GM18505 (cell line): Measurements from ENCODE around the gene TTC23.

Source experiments
- ATAC-seq: cut with Tn5 transposase; IDR thresholded peaks from one replicate; pipeline ENCODE4 v1.9.1; 2021; ENCODE audit not compliant: unreplicated experiment
- POLR2A ChIP-seq: IDR thresholded peaks from 4 replicates; pipeline ENCODE4 v1.6.1; 2011; ENCODE audit warnings: borderline replicate concordance; ENCODE audit not compliant: insufficient read depth, insufficient read length; ENCODE audit errors: extremely low read depth

The TTC23 gene

DNA sequence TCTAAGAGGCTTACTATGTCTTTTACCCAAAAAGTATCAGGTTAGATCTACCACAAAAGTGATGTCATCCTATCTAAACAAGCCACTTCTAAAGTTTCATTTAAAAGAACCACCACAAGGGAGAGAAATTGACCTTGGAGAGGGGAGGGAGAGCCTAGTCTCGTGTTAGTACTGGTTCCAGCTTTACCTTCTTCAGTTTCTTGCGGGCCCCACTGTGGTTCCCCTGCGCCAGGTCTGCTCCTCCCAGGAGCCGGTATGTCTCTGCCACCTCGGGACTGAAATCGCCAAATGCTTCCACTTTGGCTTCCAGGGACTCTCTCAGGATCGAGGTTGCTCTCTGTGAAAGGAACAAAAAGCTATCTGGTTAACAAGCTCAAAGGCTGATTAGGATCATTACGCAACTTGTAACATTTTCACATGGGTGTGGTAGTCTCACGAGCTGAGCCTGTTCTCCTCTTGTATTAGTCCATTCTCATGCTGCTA, 93.4 kb downstream of the TTC23 start:
- no peak for ATAC-seq

DNA sequence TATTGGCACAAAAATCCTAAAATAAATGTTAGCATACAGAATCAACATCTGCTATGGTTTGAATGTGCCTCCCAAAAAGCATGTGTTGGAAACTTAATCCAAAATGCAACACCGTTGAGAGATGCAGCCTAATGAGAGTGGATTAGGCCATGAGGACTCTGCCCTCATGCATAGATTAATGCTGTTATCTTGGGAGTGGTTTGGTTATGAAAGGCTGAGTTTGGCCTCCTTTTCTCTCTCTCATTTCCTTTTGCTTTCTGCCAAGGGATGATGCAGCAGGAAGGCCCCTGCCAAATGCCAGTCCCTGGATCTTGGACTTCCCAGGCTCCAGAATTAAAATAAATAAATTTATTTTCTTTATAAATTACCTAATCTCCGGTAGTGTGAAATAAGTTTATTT, 95.1 kb downstream of the TTC23 start:
- ATAC-seq: no peak

More for the DNA sequence above, 93.4 kb downstream of the TTC23 start:
- no peak for TF ChIP-seq POLR2A

DNA sequence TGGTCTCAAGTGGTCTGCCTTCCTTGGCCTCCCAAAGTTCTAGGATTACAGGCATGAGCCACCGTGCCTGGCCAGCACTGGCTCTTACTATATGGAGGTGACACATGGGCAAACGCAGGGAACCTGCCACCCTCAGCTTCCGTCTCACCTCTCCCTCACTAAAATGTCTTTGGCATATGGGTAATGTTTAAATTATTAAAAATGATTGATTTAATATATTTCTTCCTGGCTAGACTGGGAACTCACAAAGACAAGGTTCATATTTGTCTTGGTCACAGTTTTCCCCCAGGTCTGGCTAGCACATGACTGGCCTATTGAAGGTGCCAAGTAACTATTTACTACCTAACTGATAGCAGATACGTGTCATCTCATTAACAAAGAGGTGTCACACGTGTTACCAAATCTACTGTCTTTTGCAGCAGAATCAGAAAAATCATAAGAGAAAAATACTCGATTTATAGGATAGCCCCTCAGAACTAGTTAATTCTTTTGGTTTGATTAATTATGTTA, 96.3 kb downstream of the TTC23 start:
- TF ChIP-seq POLR2A: no peak
- no peak for ATAC-seq

More for the DNA sequence above, 95.1 kb downstream of the TTC23 start:
- no peak for TF ChIP-seq POLR2A

DNA sequence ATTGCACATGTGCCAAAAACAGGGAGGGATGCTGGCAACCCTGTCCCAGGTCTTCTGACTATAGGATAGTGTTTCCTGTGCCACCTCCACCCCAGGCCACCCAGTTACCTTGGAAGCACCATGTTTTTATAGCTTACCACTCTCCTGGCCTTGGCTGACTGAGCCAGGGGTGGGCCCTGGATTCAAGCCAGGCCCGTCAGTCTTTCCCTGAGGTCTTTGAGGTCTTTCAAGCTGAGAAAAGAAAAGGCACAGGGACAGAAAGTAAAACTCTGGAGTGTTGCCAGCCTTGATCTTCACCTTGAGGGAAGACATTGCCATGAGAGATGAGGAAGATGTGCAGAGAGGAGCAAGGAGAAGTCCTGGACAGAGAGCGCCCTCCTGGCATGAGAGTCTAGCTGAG, 98.2 kb downstream of the TTC23 start:
- TF ChIP-seq POLR2A: no peak
- ATAC-seq: no peak

DNA sequence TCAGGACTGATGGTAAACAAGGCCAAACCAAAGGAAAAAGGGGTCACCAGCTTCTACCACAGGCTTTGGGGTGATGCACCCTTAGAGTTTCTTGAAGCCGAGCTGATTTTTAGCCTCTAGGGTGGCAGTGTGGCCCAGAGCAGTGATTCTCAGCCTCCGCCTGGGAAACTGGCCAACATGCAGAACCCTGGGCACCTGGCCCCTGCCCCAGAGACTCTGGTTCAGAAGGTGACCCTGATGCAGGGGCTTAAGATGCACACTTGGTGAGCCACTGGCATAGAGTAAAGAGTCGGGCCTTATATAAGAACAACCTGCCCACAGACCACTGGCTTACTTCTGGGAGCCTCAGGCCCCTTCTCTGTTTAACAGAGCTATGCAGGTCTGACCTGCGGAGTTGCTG, 100.0 kb downstream of the TTC23 start:
- no peak for TF ChIP-seq POLR2A
- ATAC-seq: no peak

DNA sequence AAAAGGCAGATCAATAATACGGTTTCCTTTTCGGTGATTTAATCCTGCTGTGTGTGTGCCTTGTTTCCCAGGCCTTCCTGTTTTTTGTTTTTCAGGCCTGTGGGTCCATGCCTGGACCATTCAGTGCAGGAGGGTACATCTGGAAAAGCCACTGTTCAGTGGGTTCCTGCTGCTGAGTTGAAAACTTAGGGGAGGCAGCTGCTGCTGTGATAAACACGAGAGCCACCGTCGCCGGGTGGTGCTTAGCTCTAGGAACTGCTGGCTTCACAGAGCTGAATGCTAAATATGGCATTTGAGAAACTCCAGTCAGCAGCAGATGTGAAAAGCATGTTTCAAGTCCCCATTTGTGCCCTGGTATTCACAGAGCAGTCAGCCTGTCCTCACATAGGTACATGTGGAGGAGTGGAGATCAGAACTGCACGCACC, 100.5 kb downstream of the TTC23 start:
- no peak for ATAC-seq
- TF ChIP-seq POLR2A: no peak

DNA sequence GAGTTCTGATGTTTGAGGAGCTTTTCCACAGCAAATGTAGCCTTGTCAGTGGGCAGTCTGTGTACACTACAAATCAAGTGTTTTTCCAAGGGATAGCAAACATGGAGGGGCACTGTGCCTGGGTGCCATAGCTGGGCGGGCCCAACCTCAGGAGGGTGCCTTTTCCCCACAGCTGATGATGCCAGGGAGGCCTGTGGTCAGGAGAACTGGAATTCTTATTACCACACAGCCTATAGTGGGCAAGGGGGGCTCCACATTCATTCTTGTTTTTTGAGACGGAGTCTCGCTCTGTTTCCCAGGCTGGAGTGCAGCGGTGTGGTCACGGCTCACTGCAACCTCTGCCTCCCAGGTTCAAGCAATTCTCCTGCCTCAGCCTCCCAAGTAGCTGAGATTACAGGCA, 102.7 kb downstream of the TTC23 start:
- no peak for ATAC-seq

DNA sequence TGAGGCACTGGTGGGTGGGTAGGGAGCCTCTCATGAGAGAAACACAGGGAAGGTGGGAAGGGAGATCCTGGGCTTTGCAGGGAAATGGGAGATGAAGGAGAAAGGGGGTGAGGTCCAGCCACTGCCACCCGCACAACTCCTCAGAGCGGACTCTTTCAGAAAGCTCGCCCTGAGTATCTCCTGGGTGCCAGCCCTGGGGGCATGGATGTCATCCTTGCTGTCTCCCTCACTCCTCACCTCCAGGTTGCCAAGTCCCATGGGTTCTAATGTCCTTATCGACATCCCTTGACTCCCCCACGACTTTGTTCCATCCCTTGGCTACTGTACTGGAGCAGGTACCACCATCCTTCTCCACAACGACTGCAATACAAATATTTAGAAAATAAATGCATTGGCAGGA, 103.6 kb downstream of the TTC23 start:
- no peak for ATAC-seq
- TF ChIP-seq POLR2A: no peak

More for the DNA sequence above, 102.7 kb downstream of the TTC23 start:
- TF ChIP-seq POLR2A: no peak

DNA sequence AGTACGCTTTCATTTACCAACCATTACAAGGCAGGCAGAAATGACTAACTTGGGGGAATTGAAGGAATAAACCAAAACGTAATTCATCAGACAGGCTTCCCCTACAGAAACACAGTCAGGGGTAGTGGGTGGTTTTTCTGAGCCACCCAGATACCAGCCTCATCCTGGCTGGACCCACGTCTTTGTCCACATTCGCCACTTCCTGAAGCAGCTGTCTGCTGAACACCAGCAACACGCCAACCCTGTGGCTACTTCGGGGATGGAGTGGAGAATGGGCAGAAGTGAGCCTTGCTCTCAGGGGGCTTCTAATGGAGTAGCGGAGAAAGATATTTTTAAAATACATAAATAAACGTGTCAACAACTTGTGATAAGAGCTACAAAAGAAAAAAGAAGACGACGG, 104.4 kb downstream of the TTC23 start:
- TF ChIP-seq POLR2A: no peak

DNA sequence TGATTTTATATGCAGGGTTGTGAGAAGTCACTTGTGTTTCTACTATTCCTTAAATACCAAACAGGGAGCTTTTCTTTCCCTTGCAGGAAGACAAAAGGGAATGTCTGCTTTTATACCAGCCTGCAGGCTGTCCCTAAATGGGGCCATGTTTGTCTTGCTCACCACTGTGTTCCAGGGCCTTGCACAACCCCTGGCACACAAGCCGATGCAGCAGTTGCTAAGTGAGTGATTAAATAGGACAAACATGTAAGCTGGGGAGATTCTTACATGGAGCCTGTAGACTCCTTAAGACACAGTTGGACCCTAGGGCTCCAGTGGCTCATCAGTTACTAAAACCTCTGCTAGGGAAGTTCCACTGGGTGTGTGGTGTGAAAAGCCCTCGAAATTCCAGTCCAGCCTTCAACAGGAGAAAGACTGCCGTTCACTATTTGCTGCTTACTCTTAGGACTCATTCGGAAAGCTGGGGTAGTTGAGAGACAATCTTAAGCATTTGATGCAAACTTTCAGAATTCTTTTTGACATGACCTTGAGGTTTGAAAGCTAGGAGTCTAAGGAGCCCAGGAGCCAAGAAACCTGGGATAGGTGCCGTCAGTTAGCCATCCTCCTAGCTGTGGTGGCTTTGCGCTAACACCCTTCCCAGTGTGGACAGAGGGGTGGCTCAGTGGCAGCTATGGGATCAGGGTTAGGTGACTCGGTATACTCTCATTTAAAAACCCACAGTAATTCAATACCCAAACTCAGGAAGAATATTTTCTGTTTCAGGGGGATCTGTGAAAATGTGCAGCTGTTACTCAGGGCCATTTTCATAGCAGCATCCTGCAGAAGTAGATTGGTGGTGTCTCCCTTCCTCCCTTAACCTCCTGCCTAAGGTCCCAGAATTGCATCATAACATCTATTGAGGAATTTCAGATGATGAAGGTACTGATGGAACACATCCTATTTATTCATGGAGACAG, 105.4 kb downstream of the TTC23 start:
- no peak for TF ChIP-seq POLR2A
- ATAC-seq: no peak

More for the DNA sequence above, 104.4 kb downstream of the TTC23 start:
- ATAC-seq: no peak

DNA sequence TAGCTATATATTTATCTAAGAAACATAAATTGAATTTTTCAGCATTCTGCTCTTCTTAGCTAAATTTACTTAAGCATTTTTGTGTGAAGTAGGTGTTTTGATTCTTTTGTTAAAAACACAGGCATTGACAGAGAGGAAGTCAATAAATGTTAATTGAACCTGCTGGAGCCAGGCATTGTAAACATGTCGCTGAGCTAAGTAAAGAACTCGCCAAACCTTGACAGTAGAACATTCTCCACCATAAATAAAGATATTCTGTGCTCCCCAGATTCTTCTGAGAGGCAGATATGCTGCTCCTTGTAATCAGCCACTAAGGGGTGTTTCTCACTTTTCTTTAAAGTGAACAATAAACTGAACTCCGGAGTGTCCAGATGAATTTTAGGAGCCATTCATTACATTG, 106.1 kb downstream of the TTC23 start:
- no peak for ATAC-seq
- TF ChIP-seq POLR2A: no peak

DNA sequence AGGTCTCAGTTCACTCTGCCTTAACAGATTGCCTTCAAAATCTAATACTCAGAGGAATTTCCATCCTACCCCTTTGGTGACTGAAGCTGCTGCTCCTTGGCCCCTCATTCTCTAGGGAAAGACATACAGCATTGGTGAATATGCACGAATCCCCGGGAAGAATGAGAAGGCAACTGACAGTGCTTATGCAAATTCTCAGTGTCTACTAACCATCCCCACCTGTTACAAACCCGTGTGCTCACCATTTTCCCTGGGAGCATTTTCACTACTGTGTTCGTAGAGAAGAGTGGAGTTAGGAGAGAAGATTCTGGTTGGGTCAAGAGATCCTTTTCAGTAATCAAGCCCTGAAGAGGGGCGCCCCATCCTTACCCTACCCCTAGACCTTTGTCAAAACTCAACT, 106.8 kb downstream of the TTC23 start:
- TF ChIP-seq POLR2A: no peak
- no peak for ATAC-seq

DNA sequence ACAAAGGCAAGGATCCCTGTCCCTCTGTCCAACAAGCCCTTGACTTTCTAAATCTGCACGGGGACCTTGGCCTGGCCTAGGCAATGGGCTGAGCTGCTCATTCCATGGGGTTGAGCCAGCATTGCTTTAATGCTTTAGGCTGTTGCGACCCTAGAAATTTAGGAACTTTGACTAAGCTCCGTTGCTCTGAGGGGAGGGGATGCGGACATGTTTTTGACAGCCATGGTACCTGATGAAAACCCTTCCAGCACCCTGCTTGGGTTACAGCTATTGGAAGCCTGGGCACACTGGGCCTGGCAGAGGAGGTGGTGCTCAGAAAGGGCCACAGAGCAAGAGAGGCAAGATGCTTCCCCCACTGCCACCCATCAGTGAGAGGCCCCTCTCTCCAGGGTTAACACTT, 107.4 kb downstream of the TTC23 start:
- no peak for ATAC-seq
- TF ChIP-seq POLR2A: no peak

DNA sequence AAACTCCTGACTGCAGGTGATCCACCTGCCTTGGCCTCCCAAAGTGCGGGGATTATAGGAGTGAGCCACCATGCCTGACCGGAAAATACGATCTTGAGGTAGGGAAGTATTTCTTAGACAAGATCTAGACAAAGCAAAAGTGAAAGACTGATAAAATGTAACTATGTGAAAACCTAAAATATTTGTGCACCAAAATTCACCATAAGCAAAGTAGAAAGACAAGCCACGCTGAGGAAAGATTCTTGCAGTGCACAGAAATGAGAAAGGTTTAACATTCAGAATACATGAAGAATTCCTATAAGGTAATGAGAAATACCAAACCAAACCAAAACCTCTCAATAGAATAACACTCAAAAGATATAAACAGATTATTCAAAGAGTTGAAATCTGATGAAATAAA, 108.8 kb downstream of the TTC23 start:
- TF ChIP-seq POLR2A: no peak
- no peak for ATAC-seq
